ENCODE data around the gene RCN2. TPM values are rescaled to one million over a fixed set of nuclear protein-coding genes. Genes with fewer than 3 reads are reported as not detected.

RCN2 gene
- total and polyA plus RNA-seq, 2 donors (not counting 3 experiments of a cell fraction or from before 2014, with no cell fraction given) = 45.2 to 71.9 TPM

DNA sequence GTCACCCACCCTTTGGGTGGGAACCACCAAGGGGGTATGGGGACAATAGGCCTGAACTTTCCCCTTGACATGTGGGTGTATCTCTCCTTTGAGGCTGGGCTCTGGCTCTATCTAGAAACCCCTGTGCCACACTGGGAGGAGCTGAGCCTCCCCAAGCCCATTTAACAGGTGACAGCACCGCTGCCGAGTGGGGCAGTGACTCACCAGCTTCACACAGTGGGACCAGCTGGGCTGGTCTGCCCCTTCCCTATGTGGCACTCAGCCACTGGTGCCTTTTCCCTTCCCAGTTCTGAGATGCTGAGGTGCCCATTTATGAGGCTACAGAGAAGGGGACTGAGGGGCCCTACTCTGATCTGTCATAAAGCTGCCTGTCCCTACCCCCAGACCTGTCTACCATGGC, 68.4 kb downstream of the RCN2 start:
- Histone ChIP-seq H4K20me1 (replicated peaks; ENCODE audit: control insufficient read depth, extremely low read depth, insufficient read depth, low read length) (no peaks in the 10 kb centered on the region), H3K27ac (ENCODE audit: insufficient read depth, low read depth, low read length) (no peak overlapping the region), H2AFZ (ENCODE audit: low read depth, low read length) (no peak overlapping the region), H3K9me3 (replicated peaks; ENCODE audit: control insufficient read depth, insufficient read depth, low read length) (no peaks in the 10 kb centered on the region), H3K36me3 (ENCODE audit: control insufficient read depth in 2 of 2, extremely low read depth in 1 of 2, insufficient read depth in 2 of 2, low read length in 2 of 2) (no peaks in the 10 kb centered on the region), H3K9me1 (replicated peaks; ENCODE audit: control insufficient read depth, extremely low read depth, insufficient read depth, low read length) (no peaks in the 10 kb centered on the region), H3K9ac (replicated peaks; ENCODE audit: extremely low read depth, insufficient read depth, low read length) (no peak overlapping the region), H3K79me2 (ENCODE audit: control insufficient read depth, insufficient read depth, low read length) (no peaks in the 10 kb centered on the region), H3K4me1 (ENCODE audit: control insufficient read depth, extremely low read depth, insufficient read depth, low read length) (peaks cover 10% of the 10 kb centered on the region), H3K4me3 (replicated peaks in 1 of 3; ENCODE audit: insufficient read depth in 1 of 3, low read depth in 1 of 3, low read length in 3 of 3) (no peak overlapping the region), H3K4me2 (ENCODE audit: insufficient read depth, low read length) (no peak overlapping the region), H3K27me3 (ENCODE audit: control insufficient read depth in 2 of 2, insufficient read depth in 2 of 2, low read length in 2 of 2) (no peaks in the 10 kb centered on the region)
- POLR2A ChIA-PET = no interaction called here
- TF ChIP-seq, protein P1, sequence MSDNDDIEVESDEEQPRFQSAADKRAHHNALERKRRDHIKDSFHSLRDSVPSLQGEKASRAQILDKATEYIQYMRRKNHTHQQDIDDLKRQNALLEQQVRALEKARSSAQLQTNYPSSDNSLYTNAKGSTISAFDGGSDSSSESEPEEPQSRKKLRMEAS (IDR thresholded peaks at IDR 0.05; ENCODE audit: insufficient read depth, insufficient read length) = no peak
- no peak for TF ChIP-seq JUN (IDR thresholded peaks at IDR 0.05; ENCODE audit: borderline replicate concordance, insufficient read depth, insufficient read length, low read depth)
- no peak for TF ChIP-seq MYC (IDR thresholded peaks at IDR 0.05; ENCODE audit: low read depth, low read length)
- no peak for TF ChIP-seq GATA2 (IDR thresholded peaks at IDR 0.05; ENCODE audit: insufficient read depth, insufficient read length, low read depth, low read length)
- no peak for TF ChIP-seq POLR2AphosphoS5 (IDR thresholded peaks at IDR 0.05; ENCODE audit: insufficient read depth, low read depth, low read length)
- no peak for TF ChIP-seq FOS (IDR thresholded peaks at IDR 0.05; ENCODE audit: borderline replicate concordance, insufficient read depth, low read length)
- no peak for TF ChIP-seq EZH2 (IDR thresholded peaks at IDR 0.05; ENCODE audit: borderline replicate concordance, low read depth, low read length, severe bottlenecking)
- no peak for TF ChIP-seq POLR2A (IDR thresholded peaks at IDR 0.05; ENCODE audit: low read depth, low read length)
- no peak for TF ChIP-seq CTCF (IDR thresholded peaks at IDR 0.05; ENCODE audit: extremely low read depth in 1 of 2, insufficient read depth in 1 of 2, low read depth in 1 of 2, low read length in 2 of 2)
- CTCF ChIA-PET = interaction anchor here (1.4 kb wide), 1 partner anchor 27 kb away, joined by 3 read pairs; no protein-coding TSS in a partner anchor
- dilution Hi-C loops (cut with MboI; ENCODE audit: extremely low pct_ligation_motif_present, low sequenced_read_pairs) (no loop called here), intact Hi-C loops (cut with micrococcal nuclease) (no loop called here)
- FAIRE-seq (no peak), DNase-seq (ENCODE audit: low read depth, low spot score) (no peak)
- no TSS peak for BruUV-seq (replicated peaks)
